Fibroblast of lung (primary cell): Measurements from ENCODE around the gene CACNA1S.

Source experiments
- CTCF ChIP-seq, 2 donors: IDR thresholded peaks in 1 of 2; conservative IDR thresholded peaks in 1 of 2; 1 replicate in 1 of 2; 2 replicates in 1 of 2; pipeline ENCODE4 v1.5.1; 2011 to 2012; ENCODE audit warnings: low read length in 2 of 2, control low read depth in 1 of 2, inconsistent platforms in 1 of 2, low read depth in 1 of 2, mild to moderate bottlenecking in 1 of 2
- EZH2 ChIP-seq: IDR thresholded peaks from 2 replicates; pipeline ENCODE4 v1.5.1; 2012; ENCODE audit warnings: low read length, control low read depth, mild to moderate bottlenecking; ENCODE audit errors: missing control alignments

- TF ChIP-seq CTCF (conservative IDR thresholded peaks at IDR 0.05 in 1 of 2, IDR thresholded peaks at IDR 0.05 in 1 of 2; ENCODE audit: low read depth in 1 of 2, low read length in 2 of 2): no peak
- TF ChIP-seq EZH2: no peak
Measured at GRCh38 chr1:201011616-201012015, 100.6 kb downstream of the CACNA1S start.
